K562 (cell line): ENCODE results near the gene MTHFR.

Experiments
- EP400 ChIP-seq: fragments of 450-650 bp; IDR thresholded peaks from 2 replicates; pipeline ENCODE4 v1.6.1; 2017; ENCODE audit warnings: antibody characterized with exemption, mild to moderate bottlenecking, moderate library complexity
- FOXA3 ChIP-seq, 2 experiments: fragments of 450-650 bp in 1 of 2; sonication (generic) in 1 of 2; formaldehyde crosslinking; IDR thresholded peaks in 1 of 2; conservative IDR thresholded peaks in 1 of 2; 2 replicates each; pipeline versions ENCODE4 v1.4.0 to v1.8.0; 2020 to 2022; ENCODE audit warnings: mild to moderate bottlenecking in 2 of 2, missing genetic modification reagents in 1 of 2
- KDM4B ChIP-seq, 2 experiments: fragments of 450-650 bp in 1 of 2; sonication (generic) in 1 of 2; IDR thresholded peaks; 2 replicates each; pipeline ENCODE4 v1.6.1; 2016 to 2017; ENCODE audit warnings: borderline replicate concordance in 2 of 2, antibody characterized with exemption in 1 of 2, low read depth in 1 of 2, mild to moderate bottlenecking in 1 of 2
- KDM5B ChIP-seq: fragments of 200-600 bp; sonication (generic); IDR thresholded peaks from 2 replicates; pipeline ENCODE4 v1.6.1; 2012; ENCODE audit warnings: low read depth, mild to moderate bottlenecking, moderate library complexity, low read length, control low read depth, inconsistent platforms; ENCODE audit not compliant: insufficient replicate concordance
- NFE2 ChIP-seq: IDR thresholded peaks from 2 replicates; pipeline ENCODE4 v1.6.1; 2014; ENCODE audit warnings: antibody characterized with exemption, low read depth
- NRF1 ChIP-seq, 2 experiments: fragments of 450-650 bp; IDR thresholded peaks in 1 of 2; conservative IDR thresholded peaks in 1 of 2; 2 replicates each; pipeline ENCODE4 v1.6.1; 2014; ENCODE audit warnings: mild to moderate bottlenecking in 2 of 2
- SFPQ ChIP-seq: fragments of 200-400 bp; formaldehyde crosslinking; IDR thresholded peaks from 2 replicates; pipeline ENCODE4 v1.6.1; 2017; ENCODE audit warnings: mild to moderate bottlenecking, low read depth, low read length, moderate library complexity
- USF1 ChIP-seq: sonication (generic); formaldehyde crosslinking; IDR thresholded peaks from 2 replicates; pipeline ENCODE4 v1.9.0; 2022; ENCODE audit warnings: mild to moderate bottlenecking, missing genetic modification reagents
- ZNF124 ChIP-seq: sonication (generic); formaldehyde crosslinking; IDR thresholded peaks from 2 replicates; pipeline ENCODE4 v1.8.1; 2022; ENCODE audit warnings: missing genetic modification reagents

GRCh38 chr1:11735854-11736745 lies 69.7 kb downstream of the MTHFR start, which contains the start of gene AGTRAP:
- TF ChIP-seq NRF1 (conservative IDR thresholded peaks at IDR 0.05 in 1 of 2, IDR thresholded peaks at IDR 0.05 in 1 of 2) = peak; percentile 79 to 82
- TF ChIP-seq KDM5B = no peak
- TF ChIP-seq USF1 (CRISPR knock-in tag) = peak; percentile 98
- peak; percentile 53 for TF ChIP-seq EP400
- no peak for TF ChIP-seq SFPQ
- no peak for TF ChIP-seq NFE2
- no peak for TF ChIP-seq ZNF124
- TF ChIP-seq FOXA3 (CRISPR knock-in tag; conservative IDR thresholded peaks at IDR 0.05 in 1 of 2, IDR thresholded peaks at IDR 0.05 in 1 of 2) = peak in 1 of 2 experiments; percentile 50; a peak in 1 of 4 replicates
- TF ChIP-seq KDM4B (IDR thresholded peaks at IDR 0.05; ENCODE audit: borderline replicate concordance in 2 of 2, low read depth in 1 of 2) = peak in 1 of 2 experiments; percentile 38; a peak in 1 of 4 replicates
